Erythroblast (primary cell): ENCODE measurements around the gene DPP10.

Experiments
- GATA1 ChIP-seq: IDR thresholded peaks from 2 replicates; pipeline ENCODE4 v1.6.1; 2011; ENCODE audit warnings: low read depth, mild to moderate bottlenecking, control low read depth, low read length, moderate library complexity
- POLR2A ChIP-seq: IDR thresholded peaks from 2 replicates; pipeline ENCODE4 v1.6.1; 2011; ENCODE audit warnings: mild to moderate bottlenecking, low read length

GRCh38 chr2:114507744-114508143 is 65.3 kb downstream of the DPP10 start:
- TF ChIP-seq POLR2A, result no peak
- no peak for TF ChIP-seq GATA1
